ENCODE results near the gene TBC1D17. TPM values are rescaled to one million over a fixed set of nuclear protein-coding genes. Genes with fewer than 3 reads are reported as not detected.

The TBC1D17 gene
- polyA plus RNA-seq, 3 donors, result 3.1 to 48.2 (median 4.5) TPM

DNA sequence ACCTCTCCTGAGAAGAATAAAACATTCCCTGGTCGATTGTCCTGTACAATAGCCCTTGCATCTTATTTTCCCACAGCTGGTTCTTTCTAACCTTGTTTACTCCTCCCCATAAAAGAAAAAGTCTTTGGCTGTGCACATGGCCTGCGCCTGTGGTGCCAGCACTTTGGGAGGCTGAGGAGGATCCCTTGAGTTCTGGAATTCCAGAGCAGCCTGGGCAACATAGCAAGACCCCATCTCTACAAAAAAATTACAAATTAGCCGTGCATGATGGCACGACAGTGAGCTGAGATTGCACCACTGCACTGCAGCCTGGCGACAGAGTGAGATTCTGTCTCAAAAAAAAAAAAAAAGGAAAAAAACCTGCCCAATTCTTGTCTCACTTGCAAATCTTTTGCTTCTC is 59.0 kb downstream of the TBC1D17 start:
- Histone ChIP-seq H3K9ac (ENCODE audit: insufficient read depth, low read length, poor library complexity, severe bottlenecking) (no peak overlapping the region), H3K9me3 (replicated peaks in 1 of 2; ENCODE audit: control insufficient read depth in 1 of 2, insufficient read depth in 1 of 2, low read length in 2 of 2) (no peaks in the 10 kb centered on the region), H3K79me2 (ENCODE audit: insufficient read depth, low read length) (no peaks in the 10 kb centered on the region), H2AFZ (ENCODE audit: insufficient read depth, low read depth, low read length, poor library complexity, severe bottlenecking) (no peak overlapping the region), H3K4me1 (ENCODE audit: control insufficient read depth in 1 of 2, insufficient read depth in 2 of 2, low read length in 2 of 2) (peaks cover 14 to 16% of the 10 kb centered on the region in 2 donors), H3K36me3 (replicated peaks in 1 of 2; ENCODE audit: control insufficient read depth in 1 of 2, insufficient read depth in 2 of 2, low read length in 2 of 2) (peaks cover 0 to 13% of the 10 kb centered on the region in 2 donors), H4K20me1 (ENCODE audit: insufficient read depth, low read length) (peaks cover 18% of the 10 kb centered on the region), H3K27me3 (ENCODE audit: control insufficient read depth in 2 of 2, insufficient read depth in 2 of 2, low read length in 2 of 2) (no peaks in the 10 kb centered on the region), H3K4me3 (replicated peaks in 1 of 3; ENCODE audit: low read depth in 2 of 3, low read length in 3 of 3) (no peak overlapping the region), H3K27ac (ENCODE audit: low read depth in 1 of 2, low read length in 2 of 2) (no peak overlapping the region), H3K4me2 (replicated peaks; ENCODE audit: extremely low read depth, low read length, poor library complexity, severe bottlenecking) (no peak overlapping the region)
- Mint-ChIP-seq H3K4me1 (peaks cover 18% of the 10 kb centered on the region), H3K9me3 (peaks cover 0 to 4% (median 0%) of the 10 kb centered on the region in 7 donors), H3K27me3 (ENCODE audit: low read depth in 3 of 3) (peaks cover 5 to 16% (median 7%) of the 10 kb centered on the region in 3 donors), H3K36me3 (peaks cover 12 to 15% of the 10 kb centered on the region in 2 donors), H3K4me3 (peak overlapping the region in 1 of 2 donors; percentile 13), H3K27ac (no peak overlapping the region)
- intact Hi-C loops (cut with micrococcal nuclease), result no loop called here
- 80% methylated on average over 3 of the region's 5 CpGs for WGBS (ENCODE audit: insufficient coverage)
- no peak for TF ChIP-seq CTCF (IDR thresholded peaks at IDR 0.05)
- DNase-seq, result no peak

DNA sequence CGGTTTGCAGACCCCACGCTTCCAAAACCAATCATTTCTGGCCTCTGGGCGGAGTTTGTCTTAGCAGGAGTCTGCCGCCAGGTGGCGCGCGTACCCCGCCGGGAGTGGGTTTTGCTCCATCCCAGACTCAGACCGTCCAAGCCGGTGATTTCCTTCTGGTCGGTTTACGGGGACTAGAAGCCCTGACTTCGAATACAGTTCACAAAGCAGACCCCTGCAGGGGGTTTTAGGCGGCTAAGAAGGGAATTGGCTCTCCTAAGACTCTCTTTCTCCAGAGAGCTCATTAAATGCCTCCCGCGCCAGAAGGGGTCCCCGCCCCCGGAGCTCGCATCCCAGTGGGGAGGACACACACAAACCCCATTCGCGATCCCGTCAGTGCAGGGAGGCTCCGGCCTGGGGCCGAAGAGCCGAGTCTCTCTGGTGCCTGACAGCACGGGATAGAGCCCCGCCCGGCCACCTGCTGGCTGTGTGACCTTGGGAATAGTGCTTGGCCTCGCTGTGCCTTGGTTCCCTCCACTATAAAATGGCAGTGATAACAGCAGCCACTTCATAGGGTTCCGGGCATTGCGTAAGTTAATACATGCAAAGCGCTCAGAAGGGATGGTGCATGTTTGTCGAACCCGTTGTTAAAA is 60.4 kb downstream of the TBC1D17 start:
- Mint-ChIP-seq H3K4me1 (peaks cover 21% of the 10 kb centered on the region), H3K4me3 (peak overlapping the region in 1 of 2 donors; percentile 4), H3K27me3 (ENCODE audit: low read depth in 3 of 3) (peaks cover 5 to 20% (median 7%) of the 10 kb centered on the region in 3 donors), H3K27ac (no peak overlapping the region), H3K9me3 (peaks cover 0 to 4% (median 0%) of the 10 kb centered on the region in 7 donors), H3K36me3 (peaks cover 6 to 8% of the 10 kb centered on the region in 2 donors)
- Histone ChIP-seq H4K20me1 (ENCODE audit: insufficient read depth, low read length) (peaks cover 8% of the 10 kb centered on the region), H3K79me2 (ENCODE audit: insufficient read depth, low read length) (no peaks in the 10 kb centered on the region), H2AFZ (ENCODE audit: insufficient read depth, low read depth, low read length, poor library complexity, severe bottlenecking) (peak overlapping the region; percentile 41), H3K4me2 (replicated peaks; ENCODE audit: extremely low read depth, low read length, poor library complexity, severe bottlenecking) (peak overlapping the region; percentile 49), H3K9me3 (replicated peaks in 1 of 2; ENCODE audit: control insufficient read depth in 1 of 2, insufficient read depth in 1 of 2, low read length in 2 of 2) (no peaks in the 10 kb centered on the region), H3K4me1 (ENCODE audit: control insufficient read depth in 1 of 2, insufficient read depth in 2 of 2, low read length in 2 of 2) (peaks cover 14 to 16% of the 10 kb centered on the region in 2 donors), H3K36me3 (replicated peaks in 1 of 2; ENCODE audit: control insufficient read depth in 1 of 2, insufficient read depth in 2 of 2, low read length in 2 of 2) (peaks cover 0 to 4% of the 10 kb centered on the region in 2 donors), H3K27me3 (ENCODE audit: control insufficient read depth in 2 of 2, insufficient read depth in 2 of 2, low read length in 2 of 2) (no peaks in the 10 kb centered on the region), H3K27ac (ENCODE audit: low read depth in 1 of 2, low read length in 2 of 2) (no peak overlapping the region), H3K4me3 (replicated peaks in 1 of 3; ENCODE audit: low read depth in 2 of 3, low read length in 3 of 3) (peak overlapping the region in 1 of 3 experiments; percentile 52), H3K9ac (ENCODE audit: insufficient read depth, low read length, poor library complexity, severe bottlenecking) (no peak overlapping the region)
- peak; percentile 69 to 77 (median 76) for DNase-seq
- WGBS (ENCODE audit: insufficient coverage), result 28% methylated on average over 32 of the region's 35 CpGs
- intact Hi-C loops (cut with micrococcal nuclease), result loop anchor here (1.0 kb wide), 1 partner anchor 45 kb away; no protein-coding TSS in a partner anchor
- TF ChIP-seq CTCF (IDR thresholded peaks at IDR 0.05), result peak; percentile 99

Small RNA genes lying within 50 kb of the gene (small RNA-seq; reads per million reads assigned to genes)
- gene MIR4749 (ENCODE audit: insufficient read length, low read depth), result not detected

Other genes starting within 250 kb of the TBC1D17 start
- 10 to 100 TPM; 74.9 to 91.7 (median 80.0) TPM for gene RRAS, start 237.6 kb upstream of the TBC1D17 start, polyA plus RNA-seq
- 1 to 10 TPM in 1 of 3 donors, under 1 TPM in 2; 0.39 to 7.5 (median 0.68) TPM for gene SCAF1, start 235.5 kb upstream of the TBC1D17 start, polyA plus RNA-seq
- 100 to 1,000 TPM in 1 of 3 donors, 10 to 100 TPM in 2; 29.8 to 115 (median 41.1) TPM for gene IRF3, start 211.8 kb upstream of the TBC1D17 start, polyA plus RNA-seq
- gene BCL2L12, start 211.8 kb upstream of the TBC1D17 start, polyA plus RNA-seq, result 10 to 100 TPM in 1 of 3 donors, 1 to 10 TPM in 2; 5.7 to 10.3 (median 8.6) TPM
- gene PRMT1, start 200.4 kb upstream of the TBC1D17 start, polyA plus RNA-seq, result 10 to 100 TPM; 60.1 to 94.4 (median 74.3) TPM
- gene ADM5, start 188.1 kb upstream of the TBC1D17 start, polyA plus RNA-seq, result 1 to 10 TPM in 1 of 3 donors, not detected in 2; 1.2 TPM
- gene CPT1C, start 186.6 kb upstream of the TBC1D17 start, polyA plus RNA-seq, result not detected
- under 1 TPM; 0.37 to 0.81 (median 0.51) TPM for gene TSKS, start 114.4 kb upstream of the TBC1D17 start, polyA plus RNA-seq
- 100 to 1,000 TPM in 1 of 3 donors, 10 to 100 TPM in 2; 12.1 to 117 (median 15.1) TPM for gene AP2A1, start 110.7 kb upstream of the TBC1D17 start, polyA plus RNA-seq
- gene FUZ, start 64.4 kb upstream of the TBC1D17 start, polyA plus RNA-seq, result 10 to 100 TPM in 1 of 3 donors, 1 to 10 TPM in 2; 5.3 to 16.7 (median 5.3) TPM
- gene MED25, start 59.4 kb upstream of the TBC1D17 start, polyA plus RNA-seq, result 10 to 100 TPM; 13.9 to 52.9 (median 18.5) TPM
- gene PTOV1, start 26.5 kb upstream of the TBC1D17 start, polyA plus RNA-seq, result 10 to 100 TPM; 18.3 to 67.9 (median 31.2) TPM
- gene PNKP, start 10.1 kb upstream of the TBC1D17 start, polyA plus RNA-seq, result 10 to 100 TPM; 23.0 to 88.6 (median 30.2) TPM
- gene AKT1S1, start 347 bp upstream of the TBC1D17 start, polyA plus RNA-seq, result 10 to 100 TPM in 1 of 3 donors, 1 to 10 TPM in 2; 5.4 to 18.2 (median 6.6) TPM
- gene IL4I1, start 19.2 kb downstream of the TBC1D17 start, polyA plus RNA-seq, result 1 to 10 TPM; 5.6 to 7.6 (median 7.0) TPM
- 10 to 100 TPM in 1 of 3 donors, 1 to 10 TPM in 2; 5.8 to 22.1 (median 6.0) TPM for gene ATF5, start 51.5 kb downstream of the TBC1D17 start, polyA plus RNA-seq
- 10 to 100 TPM; 32.3 to 62.2 (median 48.6) TPM for gene NUP62, start 51.8 kb downstream of the TBC1D17 start, polyA plus RNA-seq
- gene SIGLEC11, start 83.5 kb downstream of the TBC1D17 start, polyA plus RNA-seq, result 1 to 10 TPM in 1 of 3 donors, under 1 TPM in 2; 0.28 to 2.2 (median 0.67) TPM
- gene VRK3, start 147.7 kb downstream of the TBC1D17 start, polyA plus RNA-seq, result 10 to 100 TPM; 42.8 to 47.3 (median 46.8) TPM
- gene ZNF473, start 148.3 kb downstream of the TBC1D17 start, polyA plus RNA-seq, result 1 to 10 TPM in 2 of 3 donors, under 1 TPM in 1; 0.73 to 2.3 (median 1.6) TPM